Measurements from ENCODE around the gene IRX2. TPM values are rescaled to one million over a fixed set of nuclear protein-coding genes. Genes with fewer than 3 reads are reported as not detected.

IRX2 gene
- total RNA-seq, 3 donors from 2014 or later = 0.09 to 0.51 TPM; not detected in 1

DNA sequence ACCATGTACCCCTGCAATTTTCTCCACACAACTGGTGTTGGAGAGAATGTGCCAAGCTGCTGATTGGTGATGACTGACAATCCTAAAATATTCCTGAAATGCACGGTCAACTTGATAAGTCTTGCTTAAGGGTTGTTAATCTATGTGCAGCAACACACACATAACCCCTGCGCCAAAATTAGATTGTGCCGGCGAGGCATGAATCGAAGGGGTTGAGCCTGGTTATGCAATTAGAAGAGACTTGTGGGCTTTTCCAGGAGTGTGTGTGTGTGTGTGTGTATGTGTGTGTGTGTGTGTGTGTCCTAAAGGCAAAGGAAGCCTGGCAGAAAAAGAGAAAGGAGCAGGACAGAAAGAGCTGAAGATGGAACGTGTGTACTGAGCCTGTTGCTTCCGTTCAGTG lies 22.3 kb downstream of the IRX2 start:
- intact Hi-C loops (cut with DNase I, micrococcal nuclease) = no loop called here

DNA sequence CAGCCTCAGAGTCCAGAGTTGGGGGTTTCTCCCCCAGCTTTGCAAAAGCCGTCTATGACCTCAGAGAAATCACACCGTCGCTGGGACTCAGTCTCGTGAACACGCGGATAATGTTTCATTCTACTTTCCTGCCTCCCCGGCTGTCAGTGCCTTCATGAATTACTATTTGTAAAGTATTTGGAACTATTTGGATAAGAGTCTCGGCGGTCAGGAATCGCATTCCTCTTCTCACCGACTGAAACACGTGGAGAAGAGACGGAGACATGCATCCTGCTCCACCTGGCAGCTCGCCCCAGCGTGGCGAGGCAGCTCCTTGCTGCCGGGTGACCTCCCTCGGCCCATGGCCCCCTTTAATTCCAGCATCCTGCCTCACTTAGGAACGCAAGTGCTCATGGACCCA lies 23.9 kb downstream of the IRX2 start:
- TF ChIP-seq, protein P1, sequence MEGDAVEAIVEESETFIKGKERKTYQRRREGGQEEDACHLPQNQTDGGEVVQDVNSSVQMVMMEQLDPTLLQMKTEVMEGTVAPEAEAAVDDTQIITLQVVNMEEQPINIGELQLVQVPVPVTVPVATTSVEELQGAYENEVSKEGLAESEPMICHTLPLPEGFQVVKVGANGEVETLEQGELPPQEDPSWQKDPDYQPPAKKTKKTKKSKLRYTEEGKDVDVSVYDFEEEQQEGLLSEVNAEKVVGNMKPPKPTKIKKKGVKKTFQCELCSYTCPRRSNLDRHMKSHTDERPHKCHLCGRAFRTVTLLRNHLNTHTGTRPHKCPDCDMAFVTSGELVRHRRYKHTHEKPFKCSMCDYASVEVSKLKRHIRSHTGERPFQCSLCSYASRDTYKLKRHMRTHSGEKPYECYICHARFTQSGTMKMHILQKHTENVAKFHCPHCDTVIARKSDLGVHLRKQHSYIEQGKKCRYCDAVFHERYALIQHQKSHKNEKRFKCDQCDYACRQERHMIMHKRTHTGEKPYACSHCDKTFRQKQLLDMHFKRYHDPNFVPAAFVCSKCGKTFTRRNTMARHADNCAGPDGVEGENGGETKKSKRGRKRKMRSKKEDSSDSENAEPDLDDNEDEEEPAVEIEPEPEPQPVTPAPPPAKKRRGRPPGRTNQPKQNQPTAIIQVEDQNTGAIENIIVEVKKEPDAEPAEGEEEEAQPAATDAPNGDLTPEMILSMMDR (IDR thresholded peaks at IDR 0.05) = no peak
- DNase-seq = no peak
- no peak overlapping the region for H3K4me3 ChIP-seq
- no peaks in the 10 kb centered on the region for H3K4me1 ChIP-seq (ENCODE audit: low read depth)
- intact Hi-C loops (cut with DNase I, micrococcal nuclease) = no loop called here
- no peaks in the 10 kb centered on the region for H3K9me3 ChIP-seq
- H3K36me3 ChIP-seq (ENCODE audit: low read depth) = no peaks in the 10 kb centered on the region
- no peak for ATAC-seq

More for the DNA sequence above, 22.3 kb downstream of the IRX2 start:
- ATAC-seq = no peak
- TF ChIP-seq, protein P1 (IDR thresholded peaks at IDR 0.05) = no peak
- Histone ChIP-seq H3K9me3 (no peaks in the 10 kb centered on the region), H3K4me1 (ENCODE audit: low read depth) (no peaks in the 10 kb centered on the region), H3K4me3 (no peak overlapping the region), H3K36me3 (ENCODE audit: low read depth) (no peaks in the 10 kb centered on the region)
- DNase-seq = no peak

DNA sequence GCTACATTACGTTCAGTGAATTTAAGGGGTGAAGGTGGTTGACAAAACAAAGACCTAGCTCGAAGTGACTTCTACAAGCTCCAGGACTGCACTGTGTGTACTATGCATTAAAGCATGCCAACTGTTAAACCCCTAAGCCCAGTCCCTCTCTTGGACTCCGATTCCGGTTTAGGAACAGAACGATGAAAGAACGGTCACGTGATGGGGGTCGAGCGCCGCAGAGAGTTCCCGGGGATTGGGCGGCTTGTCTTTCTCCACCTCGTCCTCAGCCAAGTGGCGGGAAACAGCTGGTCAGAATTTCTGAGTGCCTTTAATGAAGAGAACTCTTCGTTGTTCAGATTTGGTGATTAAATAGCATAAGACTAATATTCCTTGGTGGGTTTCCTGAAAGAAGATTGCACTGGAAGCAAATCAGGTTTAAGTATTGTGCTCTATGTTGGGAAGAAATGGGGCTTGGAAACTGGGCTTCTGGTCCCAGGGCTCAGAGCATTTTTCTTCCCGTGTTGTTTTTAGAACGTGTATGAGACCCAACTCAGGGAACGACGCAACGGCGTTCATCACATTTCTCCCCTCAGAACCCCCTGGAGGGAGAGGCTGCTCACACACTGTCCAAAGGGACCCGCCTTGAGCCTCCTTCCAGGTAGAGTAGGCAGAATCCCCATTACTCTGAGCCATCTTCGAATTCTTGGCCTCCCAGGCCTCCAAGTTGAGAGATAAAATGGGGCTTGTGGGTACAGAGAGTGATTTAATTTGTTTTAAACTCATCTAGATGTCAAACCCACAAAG lies 25.3 kb downstream of the IRX2 start:
- Histone ChIP-seq H3K4me1 (ENCODE audit: low read depth) (no peaks in the 10 kb centered on the region), H3K4me3 (no peak overlapping the region), H3K9me3 (no peaks in the 10 kb centered on the region), H3K36me3 (ENCODE audit: low read depth) (no peaks in the 10 kb centered on the region)
- no peak for DNase-seq
- intact Hi-C loops (cut with DNase I, micrococcal nuclease) = no loop called here
- TF ChIP-seq, protein P1 (IDR thresholded peaks at IDR 0.05) = no peak
- ATAC-seq = no peak

DNA sequence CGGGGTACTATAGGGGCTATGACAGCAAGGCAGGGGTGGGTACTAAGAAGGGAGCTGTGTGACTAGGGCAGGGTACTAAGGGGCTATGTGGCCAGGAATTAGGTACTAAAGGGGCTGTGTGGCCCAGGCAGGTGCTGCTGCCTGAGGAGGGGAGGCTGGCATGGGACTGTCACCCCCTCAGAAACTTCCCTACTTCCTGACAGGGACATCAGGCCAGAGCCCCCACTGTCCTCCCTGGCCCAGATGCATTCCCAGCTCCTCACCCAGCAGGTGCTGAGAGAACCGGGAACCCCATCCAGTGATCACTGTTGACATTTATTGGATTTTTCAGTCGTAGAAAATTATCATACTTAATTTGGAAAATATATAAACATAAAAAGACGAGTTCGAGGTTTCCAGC lies 26.6 kb downstream of the IRX2 start:
- ATAC-seq (no peak), DNase-seq (no peak)
- intact Hi-C loops (cut with DNase I, micrococcal nuclease) = no loop called here
- Histone ChIP-seq H3K4me3 (no peak overlapping the region), H3K36me3 (ENCODE audit: low read depth) (no peaks in the 10 kb centered on the region), H3K9me3 (no peaks in the 10 kb centered on the region), H3K4me1 (ENCODE audit: low read depth) (no peaks in the 10 kb centered on the region)
- TF ChIP-seq, protein P1 (IDR thresholded peaks at IDR 0.05) = no peak

DNA sequence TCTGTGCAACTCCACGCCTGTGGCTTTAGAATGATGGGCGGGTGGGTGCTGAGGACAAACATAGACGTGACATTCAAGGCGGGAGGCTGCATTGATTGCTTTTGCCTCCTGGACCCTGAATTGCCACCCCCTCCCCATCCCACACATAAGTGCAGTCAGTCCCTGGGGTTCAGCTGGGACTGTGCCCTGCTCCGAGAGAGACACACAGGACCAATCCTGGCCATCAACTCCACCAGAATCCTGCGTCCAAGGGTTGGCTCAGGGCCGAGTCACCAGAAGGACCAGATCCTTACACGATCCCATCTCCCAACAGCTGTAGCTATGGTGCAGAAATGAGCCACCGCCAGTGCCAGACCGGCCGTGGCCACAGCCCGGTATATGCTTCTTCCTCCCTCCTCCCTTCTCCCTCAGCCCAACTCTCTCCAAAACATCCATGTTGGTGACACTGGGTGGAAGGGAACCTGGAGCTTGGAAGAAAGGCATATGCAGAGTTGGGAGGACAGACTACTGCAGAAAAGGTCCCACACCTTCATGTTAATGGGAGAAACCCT lies 27.4 kb downstream of the IRX2 start:
- TF ChIP-seq, protein P1 (IDR thresholded peaks at IDR 0.05) = no peak
- no peak overlapping the region for H3K4me3 ChIP-seq
- intact Hi-C loops (cut with DNase I, micrococcal nuclease) = no loop called here
- H3K36me3 ChIP-seq (ENCODE audit: low read depth) = no peaks in the 10 kb centered on the region
- ATAC-seq (no peak), DNase-seq (no peak)
- H3K4me1 ChIP-seq (ENCODE audit: low read depth) = no peaks in the 10 kb centered on the region
- no peaks in the 10 kb centered on the region for H3K9me3 ChIP-seq

Measured in mucosa of descending colon (tissue), 3 donors.